LNCaP clone FGC (cell line): Measurements from ENCODE around the gene PAN3.
A peak's percentile ranks its signal among the peaks of the same experiment; 100 is the strongest.

Experiments used
- DNase-seq: peaks from one replicate; pipeline ENCODE4 v3.0.0-alpha.2; 2011; ENCODE audit warnings: low read depth
- H3K4me3 ChIP-seq: 2 replicates; pipeline ENCODE4 v1.5.1; 2011; ENCODE audit warnings: mild to moderate bottlenecking, low read depth, low read length, control low read depth
- CTCF ChIP-seq: IDR thresholded peaks from 2 replicates; pipeline ENCODE4 v1.5.1; 2012; ENCODE audit warnings: mild to moderate bottlenecking; ENCODE audit not compliant: control insufficient read depth, insufficient read depth; ENCODE audit errors: extremely low read depth

PAN3 gene, protein sequence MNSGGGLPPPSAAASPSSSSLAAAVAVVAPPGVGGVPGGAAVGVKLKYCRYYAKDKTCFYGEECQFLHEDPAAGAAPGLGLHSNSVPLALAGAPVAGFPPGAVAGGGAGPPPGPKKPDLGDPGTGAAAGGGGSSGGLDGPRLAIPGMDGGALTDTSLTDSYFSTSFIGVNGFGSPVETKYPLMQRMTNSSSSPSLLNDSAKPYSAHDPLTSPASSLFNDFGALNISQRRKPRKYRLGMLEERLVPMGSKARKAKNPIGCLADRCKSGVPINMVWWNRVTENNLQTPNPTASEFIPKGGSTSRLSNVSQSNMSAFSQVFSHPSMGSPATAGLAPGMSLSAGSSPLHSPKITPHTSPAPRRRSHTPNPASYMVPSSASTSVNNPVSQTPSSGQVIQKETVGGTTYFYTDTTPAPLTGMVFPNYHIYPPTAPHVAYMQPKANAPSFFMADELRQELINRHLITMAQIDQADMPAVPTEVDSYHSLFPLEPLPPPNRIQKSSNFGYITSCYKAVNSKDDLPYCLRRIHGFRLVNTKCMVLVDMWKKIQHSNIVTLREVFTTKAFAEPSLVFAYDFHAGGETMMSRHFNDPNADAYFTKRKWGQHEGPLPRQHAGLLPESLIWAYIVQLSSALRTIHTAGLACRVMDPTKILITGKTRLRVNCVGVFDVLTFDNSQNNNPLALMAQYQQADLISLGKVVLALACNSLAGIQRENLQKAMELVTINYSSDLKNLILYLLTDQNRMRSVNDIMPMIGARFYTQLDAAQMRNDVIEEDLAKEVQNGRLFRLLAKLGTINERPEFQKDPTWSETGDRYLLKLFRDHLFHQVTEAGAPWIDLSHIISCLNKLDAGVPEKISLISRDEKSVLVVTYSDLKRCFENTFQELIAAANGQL

GRCh38 chr13:28138012-28138755 is at the start of gene PAN3:
Gene PAN3 (plus strand): TSS chr13:28138545. CDS start chr13:28138658, 113 bp downstream.
- TF ChIP-seq CTCF, result 0 out of 2 replicates have a peak, but pooled peaks have one; percentile 22
- DNase-seq, result peak; percentile 58
- peak within 1 kb of the TSS; percentile 80 for H3K4me3 ChIP-seq

DNA sequence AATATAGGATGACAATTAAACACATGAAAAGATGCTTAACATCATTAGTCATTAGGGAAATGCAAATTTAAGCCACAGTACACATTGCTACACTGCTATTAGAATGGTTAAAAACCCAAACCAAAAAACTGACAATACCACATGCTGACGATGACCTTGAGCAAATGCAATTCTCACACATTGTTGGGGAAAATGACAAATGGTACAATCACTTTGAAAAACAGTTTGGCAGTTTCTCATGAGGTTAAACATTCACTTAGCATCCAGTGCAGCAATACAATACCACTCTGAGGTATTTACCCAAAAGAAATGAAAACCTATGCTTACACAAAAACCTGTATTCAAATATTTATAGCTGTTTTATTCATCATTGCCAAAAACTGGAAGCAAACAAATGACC is 49.3 kb upstream of the PAN3 start:
- no peak overlapping the region for H3K4me3 ChIP-seq
- DNase-seq, result no peak
- no peak for TF ChIP-seq CTCF

GRCh38 chr13:28092431-28092830 is 45.9 kb upstream of the PAN3 start:
- DNase-seq, result no peak
- H3K4me3 ChIP-seq, result no peak overlapping the region
- no peak for TF ChIP-seq CTCF

- DNase-seq, result no peak
- no peak overlapping the region for H3K4me3 ChIP-seq
- no peak for TF ChIP-seq CTCF
Measured at GRCh38 chr13:28093881-28094280, 44.5 kb upstream of the PAN3 start.

DNA sequence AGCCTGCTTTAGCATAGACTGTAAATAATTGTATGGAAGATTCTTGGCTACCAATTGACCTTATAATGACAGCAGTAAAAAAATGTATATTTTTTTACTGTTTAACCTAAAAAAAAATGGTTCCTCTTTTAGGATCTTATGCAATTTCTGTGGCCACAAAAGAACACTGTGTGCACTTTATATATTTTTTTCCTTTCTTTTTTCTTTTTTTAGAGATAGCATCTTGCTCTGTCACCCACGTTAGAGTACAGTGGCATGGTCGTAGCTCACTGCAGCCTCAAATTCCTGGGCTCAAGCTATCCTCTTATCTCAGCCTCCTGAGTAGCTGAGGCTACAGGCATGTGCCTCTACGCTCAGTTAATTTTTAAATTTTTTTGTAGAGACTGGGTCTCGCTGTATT is 44.0 kb upstream of the PAN3 start:
- no peak for DNase-seq
- no peak for TF ChIP-seq CTCF
- H3K4me3 ChIP-seq, result no peak overlapping the region

GRCh38 chr13:28097503-28097902 is 40.8 kb upstream of the PAN3 start:
- H3K4me3 ChIP-seq, result no peak overlapping the region

More at GRCh38 chr13:28097503-28097902, 40.8 kb upstream of the PAN3 start:
- DNase-seq, result no peak
- no peak for TF ChIP-seq CTCF
